Measurements from ENCODE around the gene CABLES2. TPM values are rescaled to one million over a fixed set of nuclear protein-coding genes. Genes with fewer than 3 reads are reported as not detected.

Gene CABLES2
- total RNA-seq, 1 donor from 2014 or later: 4.1 TPM

DNA sequence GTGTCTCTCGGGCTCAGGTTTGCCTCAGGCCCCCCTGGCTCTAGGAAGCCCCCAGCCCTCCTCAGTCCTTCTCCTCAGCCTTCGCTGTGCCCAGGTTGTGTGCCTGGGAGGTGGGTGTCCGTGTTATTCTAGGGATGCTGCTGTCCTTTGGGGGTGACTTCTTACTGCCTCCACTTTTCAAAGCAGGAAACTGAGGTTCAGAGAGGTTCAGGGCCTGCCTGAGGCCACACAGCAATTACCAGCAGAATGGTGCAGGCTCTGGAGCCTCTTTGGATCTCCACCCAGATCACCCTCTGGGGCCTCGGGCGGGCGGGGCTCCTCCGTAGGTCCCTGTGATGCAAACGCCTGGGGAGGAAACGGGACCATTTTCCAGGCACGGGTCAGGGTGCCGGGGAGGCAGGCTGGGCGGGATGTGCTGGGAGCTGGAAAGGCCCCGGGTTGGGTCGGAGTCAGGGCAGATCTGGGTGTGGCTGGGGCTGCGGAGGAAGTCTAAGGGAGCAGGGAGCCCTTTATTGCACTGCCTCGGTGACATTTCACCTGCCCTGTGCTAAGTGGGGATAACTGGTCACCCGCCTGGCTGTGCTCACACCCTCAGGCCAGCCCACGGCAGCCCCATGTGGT lies 45.5 kb upstream of the CABLES2 start:
- no peak overlapping the region for H3K4me3 ChIP-seq
- H3K27me3 ChIP-seq: peaks cover 46% of the 10 kb centered on the region
- intact Hi-C loops (cut with DNase I): no loop called here
- ATAC-seq: no peak
- no peak overlapping the region for H3K27ac ChIP-seq
- TF ChIP-seq, protein P1, sequence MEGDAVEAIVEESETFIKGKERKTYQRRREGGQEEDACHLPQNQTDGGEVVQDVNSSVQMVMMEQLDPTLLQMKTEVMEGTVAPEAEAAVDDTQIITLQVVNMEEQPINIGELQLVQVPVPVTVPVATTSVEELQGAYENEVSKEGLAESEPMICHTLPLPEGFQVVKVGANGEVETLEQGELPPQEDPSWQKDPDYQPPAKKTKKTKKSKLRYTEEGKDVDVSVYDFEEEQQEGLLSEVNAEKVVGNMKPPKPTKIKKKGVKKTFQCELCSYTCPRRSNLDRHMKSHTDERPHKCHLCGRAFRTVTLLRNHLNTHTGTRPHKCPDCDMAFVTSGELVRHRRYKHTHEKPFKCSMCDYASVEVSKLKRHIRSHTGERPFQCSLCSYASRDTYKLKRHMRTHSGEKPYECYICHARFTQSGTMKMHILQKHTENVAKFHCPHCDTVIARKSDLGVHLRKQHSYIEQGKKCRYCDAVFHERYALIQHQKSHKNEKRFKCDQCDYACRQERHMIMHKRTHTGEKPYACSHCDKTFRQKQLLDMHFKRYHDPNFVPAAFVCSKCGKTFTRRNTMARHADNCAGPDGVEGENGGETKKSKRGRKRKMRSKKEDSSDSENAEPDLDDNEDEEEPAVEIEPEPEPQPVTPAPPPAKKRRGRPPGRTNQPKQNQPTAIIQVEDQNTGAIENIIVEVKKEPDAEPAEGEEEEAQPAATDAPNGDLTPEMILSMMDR (IDR thresholded peaks at IDR 0.05): no peak
- H3K36me3 ChIP-seq: no peaks in the 10 kb centered on the region
- DNase-seq: no peak
- no peaks in the 10 kb centered on the region for H3K4me1 ChIP-seq
- H3K9me3 ChIP-seq: no peaks in the 10 kb centered on the region

DNA sequence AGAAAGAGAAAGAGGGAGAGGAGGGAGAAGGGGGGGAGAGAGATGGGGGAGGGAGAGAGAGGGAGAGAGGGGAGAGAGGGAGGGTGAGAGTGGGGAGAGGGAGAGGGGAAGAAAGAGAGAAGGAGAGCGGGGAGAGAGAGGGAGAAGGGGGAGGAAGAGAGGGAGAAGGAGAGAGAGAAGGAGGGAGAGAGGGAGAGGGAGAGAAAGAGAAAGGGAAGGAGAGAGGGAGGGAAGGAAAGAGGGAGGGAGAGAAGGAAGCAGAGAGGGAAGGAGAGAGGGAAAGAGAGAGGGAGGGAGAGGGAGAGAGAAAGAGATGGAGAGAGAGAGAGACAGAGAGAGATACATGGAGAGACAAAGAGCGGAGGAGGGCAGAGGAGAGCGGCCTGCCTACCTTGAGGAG lies 44.9 kb upstream of the CABLES2 start:
- H3K27me3 ChIP-seq: peaks cover 40% of the 10 kb centered on the region
- no peak for ATAC-seq
- intact Hi-C loops (cut with DNase I): no loop called here

DNA sequence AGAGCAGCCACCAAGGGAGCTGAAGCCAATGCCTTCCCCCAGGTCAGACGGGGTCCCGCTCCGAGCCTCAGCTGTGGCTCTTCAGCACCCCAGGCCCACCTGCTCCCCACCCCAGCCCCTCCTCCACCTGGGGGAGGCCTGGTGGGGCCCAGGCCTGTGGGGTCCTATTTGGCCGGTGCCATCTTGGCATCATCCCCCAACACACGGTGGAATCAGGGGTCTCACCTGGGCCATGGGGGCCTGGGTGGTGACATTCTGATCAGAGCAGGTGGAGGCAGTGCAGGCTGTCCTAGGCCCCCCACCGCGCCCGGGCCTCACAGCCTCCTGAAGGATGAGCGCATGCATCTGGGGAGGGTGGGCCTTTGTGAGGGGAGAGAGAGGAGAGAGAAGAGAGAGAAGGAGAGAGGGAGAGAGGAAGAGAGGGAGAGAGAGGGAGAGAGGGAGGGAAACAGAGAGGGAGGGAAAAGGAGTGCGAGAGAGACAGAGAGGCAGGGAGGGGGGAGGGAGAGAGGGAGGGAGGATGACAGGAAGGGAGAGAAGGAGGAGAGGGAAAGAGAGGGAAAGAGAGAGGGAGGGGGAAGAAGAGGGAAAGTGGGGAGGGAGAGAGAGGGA lies 44.2 kb upstream of the CABLES2 start:
- H3K36me3 ChIP-seq: no peaks in the 10 kb centered on the region
- no peaks in the 10 kb centered on the region for H3K9me3 ChIP-seq
- no peak for ATAC-seq
- intact Hi-C loops (cut with DNase I): no loop called here
- H3K27ac ChIP-seq: no peak overlapping the region
- H3K4me1 ChIP-seq: no peaks in the 10 kb centered on the region
- H3K27me3 ChIP-seq: peaks cover 35% of the 10 kb centered on the region
- no peak for DNase-seq
- TF ChIP-seq, protein P1 (IDR thresholded peaks at IDR 0.05): no peak
- no peak overlapping the region for H3K4me3 ChIP-seq

More for the DNA sequence above, 44.9 kb upstream of the CABLES2 start:
- no peak overlapping the region for H3K4me3 ChIP-seq
- H3K9me3 ChIP-seq: no peaks in the 10 kb centered on the region
- H3K36me3 ChIP-seq: no peaks in the 10 kb centered on the region
- TF ChIP-seq, protein P1 (IDR thresholded peaks at IDR 0.05): no peak
- no peak overlapping the region for H3K27ac ChIP-seq
- H3K4me1 ChIP-seq: no peaks in the 10 kb centered on the region
- no peak for DNase-seq

DNA sequence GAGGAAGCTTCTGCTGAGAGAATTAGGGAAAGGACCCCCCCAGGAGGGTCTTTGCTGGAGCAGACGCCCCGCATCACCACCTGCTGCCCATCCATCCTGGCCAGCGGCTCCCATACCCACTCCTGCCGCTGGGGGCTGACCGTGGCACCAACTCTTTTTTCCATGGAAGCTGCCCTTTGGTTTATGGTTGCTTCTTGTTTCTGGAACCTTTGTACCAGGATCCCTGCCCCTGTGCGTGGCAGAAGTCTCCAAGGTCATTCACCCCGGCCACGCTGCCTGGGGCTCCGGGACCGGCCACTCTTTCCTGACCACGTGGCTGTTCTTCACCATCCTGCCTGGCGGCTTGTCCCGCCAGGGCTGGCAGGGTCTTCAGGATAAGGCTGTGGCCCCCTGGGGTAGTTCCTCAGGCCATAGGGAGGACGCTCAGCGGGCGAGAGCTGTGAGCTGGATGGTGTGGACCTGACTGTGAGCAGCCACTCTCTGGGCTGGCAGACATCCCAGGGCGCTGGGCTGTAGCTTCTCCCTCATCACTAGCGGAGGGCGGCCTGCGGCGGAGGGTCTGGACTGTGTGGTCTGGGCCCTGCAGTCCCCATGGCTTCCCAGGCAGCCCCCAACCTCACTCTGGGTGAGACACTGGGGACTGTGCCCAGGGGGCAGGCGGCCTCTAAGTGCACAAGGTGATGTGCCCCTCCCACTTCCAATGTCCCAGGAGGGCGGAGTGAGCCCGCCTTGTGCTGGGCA lies 43.0 kb upstream of the CABLES2 start:
- TF ChIP-seq, protein P1 (IDR thresholded peaks at IDR 0.05): no peak
- no peak for DNase-seq
- Histone ChIP-seq H3K4me3 (no peak overlapping the region), H3K27ac (no peak overlapping the region), H3K4me1 (no peaks in the 10 kb centered on the region), H3K9me3 (no peaks in the 10 kb centered on the region), H3K27me3 (peaks cover 32% of the 10 kb centered on the region), H3K36me3 (no peaks in the 10 kb centered on the region)
- ATAC-seq: no peak
- intact Hi-C loops (cut with DNase I): no loop called here

DNA sequence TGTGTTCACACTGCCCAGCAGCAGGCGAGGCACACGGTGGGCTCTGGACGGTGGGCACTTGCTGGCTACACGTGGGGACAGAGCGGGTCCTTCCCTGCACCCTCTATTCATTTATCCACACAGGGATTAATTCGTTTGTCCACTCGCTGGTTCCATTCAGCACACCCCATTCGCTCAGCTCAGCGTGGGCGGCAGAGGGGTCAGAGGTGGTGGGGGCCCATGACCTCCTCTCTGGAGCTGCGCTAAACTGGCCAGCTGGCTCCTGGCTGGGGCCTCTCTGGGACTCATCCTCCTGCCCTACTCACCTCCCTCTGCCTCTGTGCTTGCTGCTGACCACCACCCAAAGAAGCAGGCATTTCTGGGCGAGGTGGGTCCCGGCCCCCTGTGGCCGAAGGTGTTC lies 41.7 kb upstream of the CABLES2 start:
- ATAC-seq: no peak
- intact Hi-C loops (cut with DNase I): no loop called here
- no peak for DNase-seq
- Histone ChIP-seq H3K27ac (no peak overlapping the region), H3K4me1 (no peaks in the 10 kb centered on the region), H3K27me3 (peaks cover 24% of the 10 kb centered on the region), H3K36me3 (no peaks in the 10 kb centered on the region), H3K4me3 (no peak overlapping the region), H3K9me3 (no peaks in the 10 kb centered on the region)
- TF ChIP-seq, protein P1 (IDR thresholded peaks at IDR 0.05): no peak
